Osteocyte (in vitro differentiated cells): Measurements from ENCODE around the gene SDSL. TPM values are rescaled to one million over a fixed set of nuclear protein-coding genes. Genes with fewer than 3 reads are reported as not detected.

ENCODE experiments used
- DNase-seq: peaks from one replicate; pipeline ENCODE4 v3.0.0; 2021; ENCODE audit warnings: mixed read lengths; ENCODE audit not compliant: unreplicated experiment; ENCODE audit errors: extremely low spot score
- H3K27ac Mint-ChIP-seq: one replicate; pipeline ENCODE4 v1.8.0; 2021; ENCODE audit warnings: mild to moderate bottlenecking, mixed read lengths; ENCODE audit not compliant: unreplicated experiment
- H3K27me3 Mint-ChIP-seq: one replicate; pipeline ENCODE4 v1.8.0; 2021; ENCODE audit warnings: mixed read lengths; ENCODE audit not compliant: unreplicated experiment
- H3K36me3 Mint-ChIP-seq: one replicate; pipeline ENCODE4 v1.8.0; 2021; ENCODE audit warnings: mixed read lengths; ENCODE audit not compliant: unreplicated experiment
- H3K4me1 Mint-ChIP-seq: one replicate; pipeline ENCODE4 v1.8.0; 2021; ENCODE audit warnings: mixed read lengths; ENCODE audit not compliant: unreplicated experiment
- H3K4me3 Mint-ChIP-seq: one replicate; pipeline ENCODE4 v1.8.0; 2021; ENCODE audit warnings: mild to moderate bottlenecking, moderate library complexity, mixed read lengths; ENCODE audit not compliant: unreplicated experiment
- H3K9me3 Mint-ChIP-seq: one replicate; pipeline ENCODE4 v1.8.0; 2021; ENCODE audit warnings: mixed read lengths; ENCODE audit not compliant: unreplicated experiment
- CTCF ChIP-seq: fragments of 200-600 bp; sonication (generic); IDR thresholded peaks from 2 replicates; pipeline ENCODE4 v1.5.0; 2021; ENCODE audit warnings: antibody characterized with exemption, mild to moderate bottlenecking, moderate library complexity
- total RNA-seq: library from RNA; stranded (reverse); gene quantifications from 2 replicates; pipeline ENCODE4 v1.2.1, GENCODE V29; 2021

Gene SDSL
- total RNA-seq, 1 donor from 2014 or later = 6.2 TPM

- no peak for DNase-seq
Observed at GRCh38 chr12:113400362-113400761, 21.8 kb upstream of the SDSL start.

GRCh38 chr12:113401066-113402000, 20.8 kb upstream of the SDSL start:
- TF ChIP-seq CTCF = no peak
- H3K4me3 Mint-ChIP-seq = no peak overlapping the region

More at GRCh38 chr12:113400362-113400761, 21.8 kb upstream of the SDSL start:
- no peaks in the 10 kb centered on the region for H3K4me1 Mint-ChIP-seq
- peaks cover 9% of the 10 kb centered on the region for H3K27me3 Mint-ChIP-seq
- no peak overlapping the region for H3K4me3 Mint-ChIP-seq
- H3K36me3 Mint-ChIP-seq = no peaks in the 10 kb centered on the region
- no peak overlapping the region for H3K27ac Mint-ChIP-seq
- no peak for TF ChIP-seq CTCF
- no peaks in the 10 kb centered on the region for H3K9me3 Mint-ChIP-seq

GRCh38 chr12:113402586-113403260, 19.5 kb upstream of the SDSL start:
- TF ChIP-seq CTCF = no peak
- Mint-ChIP-seq H3K4me1 (no peaks in the 10 kb centered on the region), H3K36me3 (no peaks in the 10 kb centered on the region), H3K9me3 (no peaks in the 10 kb centered on the region), H3K4me3 (no peak overlapping the region), H3K27ac (no peak overlapping the region), H3K27me3 (peaks cover 6% of the 10 kb centered on the region)
- DNase-seq = no peak

More at GRCh38 chr12:113401066-113402000, 20.8 kb upstream of the SDSL start:
- H3K9me3 Mint-ChIP-seq = no peaks in the 10 kb centered on the region
- no peak for DNase-seq
- no peaks in the 10 kb centered on the region for H3K4me1 Mint-ChIP-seq
- peaks cover 9% of the 10 kb centered on the region for H3K27me3 Mint-ChIP-seq
- H3K27ac Mint-ChIP-seq = no peak overlapping the region
- no peaks in the 10 kb centered on the region for H3K36me3 Mint-ChIP-seq

- Mint-ChIP-seq H3K27ac (no peak within 1 kb of the TSS), H3K4me3 (no peak within 1 kb of the TSS), H3K9me3 (no peaks in the 10 kb centered on the region), H3K4me1 (peaks cover 2% of the 10 kb centered on the region), H3K27me3 (peaks cover 5% of the 10 kb centered on the region), H3K36me3 (no peaks in the 10 kb centered on the region)
- TF ChIP-seq CTCF = no peak
- no peak for DNase-seq
Observed at GRCh38 chr12:113403435-113404415, 18.5 kb upstream of the SDSL start, which contains the start of gene SDS. Gene SDS, minus strand, starts transcription at chr12:113403887. Its CDS starts 4,179 bp downstream, at chr12:113399708.
